ENCODE measurements around the gene TRIM67. TPM values are rescaled to one million over a fixed set of nuclear protein-coding genes. Genes with fewer than 3 reads are reported as not detected.

TRIM67 gene
- total RNA-seq, 1 experiment from 2014 or later = not detected

- TF ChIP-seq GRHL2 (CRISPR knock-in tag; IDR thresholded peaks at IDR 0.05; ENCODE audit: insufficient replicate concordance, severe bottlenecking) (no peak), KAT7 (CRISPR knock-in tag; IDR thresholded peaks at IDR 0.05; ENCODE audit: borderline replicate concordance) (peak; percentile 85; the same call in 1 of the 2 replicates), OVOL2 (CRISPR knock-in tag; IDR thresholded peaks at IDR 0.05; ENCODE audit: borderline replicate concordance) (no peak), E2F5 (CRISPR knock-in tag; IDR thresholded peaks at IDR 0.05) (peak; percentile 81; the same call in 1 of the 2 replicates), SMAD4 (CRISPR knock-in tag; IDR thresholded peaks at IDR 0.05) (no peak), ZNF425 (CRISPR knock-in tag; conservative IDR thresholded peaks at IDR 0.05) (no peak), ZNF532 (CRISPR knock-in tag; IDR thresholded peaks at IDR 0.05; ENCODE audit: borderline replicate concordance) (no peak), CREM (CRISPR knock-in tag; IDR thresholded peaks at IDR 0.05) (peak; percentile 66; the same call in 1 of the 2 replicates), STAT6 (CRISPR knock-in tag; conservative IDR thresholded peaks at IDR 0.05; ENCODE audit: low read depth) (no peak), NR2C2 (CRISPR knock-in tag; IDR thresholded peaks at IDR 0.05) (peak; percentile 61; the same call in 1 of the 2 replicates), MAX (CRISPR knock-in tag; IDR thresholded peaks at IDR 0.05) (0 out of 2 replicates have a peak, but pooled peaks have one; percentile 60), ZBTB43 (CRISPR knock-in tag; IDR thresholded peaks at IDR 0.05) (peak; percentile 85), SMAD3 (CRISPR knock-in tag; IDR thresholded peaks at IDR 0.05; ENCODE audit: borderline replicate concordance) (peak; percentile 67; the same call in 1 of the 2 replicates), ATF3 (CRISPR knock-in tag; conservative IDR thresholded peaks at IDR 0.05) (no peak), USF2 (CRISPR knock-in tag; IDR thresholded peaks at IDR 0.05) (no peak), JUN (CRISPR knock-in tag; IDR thresholded peaks at IDR 0.05) (peak; percentile 93; the same call in 1 of the 2 replicates), ELF4 (CRISPR knock-in tag; IDR thresholded peaks at IDR 0.05; ENCODE audit: low read depth) (peak; percentile 93), NFE2L1 (CRISPR knock-in tag; IDR thresholded peaks at IDR 0.05) (peak; percentile 75), GABPB1 (CRISPR knock-in tag; IDR thresholded peaks at IDR 0.05) (peak; percentile 62), TEAD4 (CRISPR knock-in tag; IDR thresholded peaks at IDR 0.05) (peak; percentile 62; the same call in 1 of the 2 replicates), ZNF671 (CRISPR knock-in tag; IDR thresholded peaks at IDR 0.05) (no peak), ZNF416 (CRISPR knock-in tag; IDR thresholded peaks at IDR 0.05) (no peak), ZNF121 (CRISPR knock-in tag; IDR thresholded peaks at IDR 0.05) (no peak), E2F4 (CRISPR knock-in tag; IDR thresholded peaks at IDR 0.05; ENCODE audit: borderline replicate concordance, low read depth) (peak; percentile 87)
Observed at GRCh38 chr1:231162297-231162969, 575 bp downstream of the TRIM67 start (continued).
